Esophagus squamous epithelium (tissue), 5 donors: ENCODE data around the gene CSF1R. TPM values are rescaled to one million over a fixed set of nuclear protein-coding genes. Genes with fewer than 3 reads are reported as not detected.
"Not testable (repeated sequence)": the region's sequence is repeated elsewhere in the genome, so short reads cannot be mapped to it uniquely, and the experiment has no call there.

Experiments
- DNase-seq: peaks from one replicate; lab custom pipeline; 2025; lab: John Stamatoyannopoulos, UW
- H3K27ac ChIP-seq, 4 donors: fragments of 200-600 bp; sonication (generic); one replicate each; pipeline ENCODE4 v1.5.1; 2016 to 2019; ENCODE audit warnings: mild to moderate bottlenecking in 1 of 4
- H3K27me3 ChIP-seq, 4 donors: fragments of 200-600 bp; sonication (generic); 1 replicate in 3 of 4; 2 replicates in 1 of 4; pipeline versions ENCODE4 v1.5.1 to v1.6.0; 2017 to 2021; ENCODE audit warnings: antibody characterized with exemption in 1 of 4
- H3K36me3 ChIP-seq, 3 donors: fragments of 200-600 bp; sonication (generic); one replicate each; pipeline ENCODE4 v1.5.1; 2016 to 2019
- H3K4me1 ChIP-seq, 3 donors: fragments of 200-600 bp; sonication (generic); one replicate each; pipeline ENCODE4 v1.5.1; 2017 to 2019
- H3K4me3 ChIP-seq, 4 donors: fragments of 200-600 bp; sonication (generic); 1 replicate in 3 of 4; 2 replicates in 1 of 4; pipeline ENCODE4 v1.5.1; 2016 to 2019; ENCODE audit warnings: mild to moderate bottlenecking in 2 of 4, moderate library complexity in 1 of 4
- H3K9me3 ChIP-seq, 3 donors: fragments of 200-600 bp; sonication (generic); one replicate each; pipeline ENCODE4 v1.5.1; 2016 to 2019
- POLR2A ChIP-seq, 4 donors: fragments of 450-650 bp; IDR thresholded peaks; one replicate each; pipeline ENCODE4 v1.6.1; 2017; ENCODE audit warnings: antibody characterized with exemption in 4 of 4, mild to moderate bottlenecking in 4 of 4, moderate library complexity in 3 of 4
- WGBS, 2 donors: methylation state at CpG; one replicate each; pipeline ENCODE4 v1.1.5; 2018; 5-methylcytosine and 5-hydroxymethylcytosine counted together
- intact Hi-C: fragments of 100-400 bp; cut with DNase I; formaldehyde crosslinking; loops from one replicate; pipeline ENCODE4 v1.15.0; 2022
- total RNA-seq, 4 donors: library from RNA; depleted of rRNA; stranded (reverse); fragments of >200 nt; gene quantifications; one replicate each; pipeline ENCODE4 v1.1.0, GENCODE V29; 2016
- TF ChIP-seq, protein P1 (sequence below), 6 experiments: fragments of 450-650 bp in 4 of 6; fragments of 200-600 bp in 2 of 6; sonication (generic) in 2 of 6; IDR thresholded peaks; one replicate each; pipeline ENCODE4 v1.5.1; 2016 to 2019; ENCODE audit warnings: antibody characterized with exemption in 6 of 6, mild to moderate bottlenecking in 4 of 6, moderate library complexity in 4 of 6
- donor health status: DM: yes; HTN: yes; CAD: no.

The CSF1R gene
- total RNA-seq, 4 donors from 2014 or later = 4.3 to 38.7 (median 15.1) TPM

DNA sequence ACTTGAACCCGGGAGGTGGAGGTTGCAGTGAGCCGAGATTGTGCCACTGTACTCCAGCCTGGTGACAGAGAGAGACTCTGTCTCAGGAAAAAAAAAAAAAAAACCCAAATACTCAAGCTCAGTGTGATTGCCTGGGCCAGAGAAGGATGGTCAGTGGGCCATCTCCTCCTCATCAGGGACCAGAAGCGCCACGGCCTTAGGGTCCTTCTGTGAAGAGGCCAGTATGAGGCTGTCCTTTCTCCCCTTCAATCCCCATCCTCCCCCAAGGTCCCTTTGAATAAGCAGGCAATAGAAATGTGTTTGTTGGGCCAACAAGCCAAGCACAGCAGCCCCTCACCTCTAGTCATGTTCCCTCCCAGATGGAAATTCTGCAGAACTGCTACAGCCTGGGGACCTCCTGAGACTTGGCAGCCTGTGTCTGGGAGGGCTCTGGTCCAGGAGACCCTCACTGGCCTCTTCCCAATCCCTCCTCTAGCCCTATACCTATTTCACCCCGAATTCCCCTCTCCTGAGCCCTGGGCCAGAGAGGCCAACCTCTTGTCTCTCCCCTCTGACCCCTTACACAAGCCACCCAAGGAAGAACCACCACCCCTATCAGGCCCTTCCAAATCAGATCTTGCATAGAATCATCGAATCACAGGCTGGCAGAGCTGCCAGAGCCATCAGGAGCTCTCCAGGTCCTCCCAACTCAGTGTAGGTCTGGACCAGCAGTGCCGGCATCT lies 1.0 kb downstream of the CSF1R start:
- intact Hi-C loops = no loop called here
- peak overlapping the region in 3 of 4 donors; percentile 11 to 52 (median 37) for H3K4me3 ChIP-seq
- peak overlapping the region in 2 of 4 donors; percentile 25 to 57 for H3K27ac ChIP-seq
- peaks cover 0 to 61% (median 0%) of the 10 kb centered on the region in 4 donors for H3K27me3 ChIP-seq
- DNase-seq = no peak
- TF ChIP-seq, protein P1, sequence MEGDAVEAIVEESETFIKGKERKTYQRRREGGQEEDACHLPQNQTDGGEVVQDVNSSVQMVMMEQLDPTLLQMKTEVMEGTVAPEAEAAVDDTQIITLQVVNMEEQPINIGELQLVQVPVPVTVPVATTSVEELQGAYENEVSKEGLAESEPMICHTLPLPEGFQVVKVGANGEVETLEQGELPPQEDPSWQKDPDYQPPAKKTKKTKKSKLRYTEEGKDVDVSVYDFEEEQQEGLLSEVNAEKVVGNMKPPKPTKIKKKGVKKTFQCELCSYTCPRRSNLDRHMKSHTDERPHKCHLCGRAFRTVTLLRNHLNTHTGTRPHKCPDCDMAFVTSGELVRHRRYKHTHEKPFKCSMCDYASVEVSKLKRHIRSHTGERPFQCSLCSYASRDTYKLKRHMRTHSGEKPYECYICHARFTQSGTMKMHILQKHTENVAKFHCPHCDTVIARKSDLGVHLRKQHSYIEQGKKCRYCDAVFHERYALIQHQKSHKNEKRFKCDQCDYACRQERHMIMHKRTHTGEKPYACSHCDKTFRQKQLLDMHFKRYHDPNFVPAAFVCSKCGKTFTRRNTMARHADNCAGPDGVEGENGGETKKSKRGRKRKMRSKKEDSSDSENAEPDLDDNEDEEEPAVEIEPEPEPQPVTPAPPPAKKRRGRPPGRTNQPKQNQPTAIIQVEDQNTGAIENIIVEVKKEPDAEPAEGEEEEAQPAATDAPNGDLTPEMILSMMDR (IDR thresholded peaks at IDR 0.05) = no peak
- no peak for TF ChIP-seq POLR2A (IDR thresholded peaks at IDR 0.05)
- H3K4me1 ChIP-seq = peaks cover 0 to 5% (median 0%) of the 10 kb centered on the region in 3 donors
- H3K9me3 ChIP-seq = no peaks in the 10 kb centered on the region
- 64 to 81% methylated on average over 6 of the region's 7 CpGs for WGBS, 2 donors
- no peaks in the 10 kb centered on the region for H3K36me3 ChIP-seq

DNA sequence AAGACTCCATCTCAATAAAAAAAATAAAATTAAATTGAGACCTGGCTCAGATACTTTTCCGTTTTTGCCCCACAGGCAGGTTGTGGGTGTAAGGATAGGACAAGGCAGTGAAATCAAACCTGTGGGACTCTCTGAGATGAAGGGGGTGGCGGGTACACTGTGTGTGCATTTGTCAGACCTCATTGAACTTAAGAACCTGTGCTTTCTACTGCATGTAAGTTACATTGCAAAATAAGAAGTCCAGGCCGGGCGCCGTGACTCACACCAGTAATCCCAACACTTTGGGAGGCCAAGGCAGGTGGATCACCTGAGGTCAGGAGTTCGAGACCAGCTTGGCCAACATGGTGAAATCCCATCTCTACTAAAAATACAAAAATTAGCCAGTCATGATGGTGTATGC lies 1.6 kb downstream of the CSF1R start:
- DNase-seq, H3K36me3 ChIP-seq, H3K9me3 ChIP-seq, intact Hi-C loops, H3K27ac ChIP-seq, H3K4me1 ChIP-seq: not testable (repeated sequence)
- H3K27me3 ChIP-seq = peaks cover 0 to 58% (median 0%) of the 10 kb centered on the region in 4 donors
- 69 to 77% methylated on average over 5 to 6 of the region's 6 CpGs for WGBS, 2 donors
- peak overlapping the region in 2 of 4 donors; percentile 37 to 52 for H3K4me3 ChIP-seq

DNA sequence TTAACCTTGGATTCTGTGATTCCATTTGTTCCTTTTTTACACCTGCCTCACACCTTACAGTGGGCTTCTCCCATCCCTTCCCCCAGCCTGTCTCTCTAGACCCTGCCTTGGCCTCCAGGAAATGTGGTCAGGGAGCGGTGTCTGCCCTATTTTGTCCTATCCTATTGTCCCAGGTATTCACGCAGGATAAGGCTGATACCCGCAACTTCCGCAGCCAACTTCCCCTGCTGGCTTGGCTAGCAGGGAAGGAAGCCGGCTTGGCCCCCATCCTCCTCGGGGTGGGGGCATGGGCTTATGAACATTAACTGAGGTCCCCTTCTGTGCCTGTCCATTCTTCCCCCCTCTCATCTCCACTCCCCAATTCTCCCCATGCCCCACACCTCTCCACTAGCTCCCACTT lies 3.5 kb downstream of the CSF1R start:
- Histone ChIP-seq H3K27me3 (peaks cover 0 to 40% (median 0%) of the 10 kb centered on the region in 4 donors), H3K9me3 (no peaks in the 10 kb centered on the region), H3K27ac (peak overlapping the region in 2 of 4 donors; percentile 42 to 54), H3K4me3 (peak overlapping the region in 2 of 4 donors; percentile 7 to 33), H3K4me1 (peaks cover 0 to 5% (median 0%) of the 10 kb centered on the region in 3 donors), H3K36me3 (no peaks in the 10 kb centered on the region)
- DNase-seq = no peak
- WGBS, 2 donors = 47 to 64% methylated on average over 6 of the region's 6 CpGs
- TF ChIP-seq, protein P1 (IDR thresholded peaks at IDR 0.05) = no peak
- TF ChIP-seq POLR2A (IDR thresholded peaks at IDR 0.05) = no peak
- intact Hi-C loops = no loop called here

DNA sequence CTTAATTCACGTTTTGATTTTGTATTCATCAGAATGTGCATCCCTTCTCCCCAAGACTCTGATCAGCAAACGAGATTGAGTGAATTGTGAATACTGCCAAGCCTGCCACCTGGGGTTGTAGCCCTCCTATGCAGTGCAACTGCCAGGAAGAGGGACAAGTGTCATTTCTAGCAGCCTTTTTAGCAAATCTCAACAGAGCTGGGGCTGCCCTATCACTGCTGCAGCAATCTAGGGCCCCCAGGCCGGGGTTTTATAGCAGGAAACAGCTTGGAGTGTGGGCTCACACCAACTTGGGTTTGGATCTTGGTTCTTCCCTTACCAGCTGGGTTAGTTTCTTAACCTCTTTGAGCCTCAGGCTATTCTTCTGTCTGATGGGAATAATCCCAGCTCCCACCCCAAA lies 4.0 kb downstream of the CSF1R start:
- Histone ChIP-seq H3K36me3 (no peaks in the 10 kb centered on the region), H3K9me3 (no peaks in the 10 kb centered on the region), H3K27ac (peak overlapping the region in 2 of 4 donors; percentile 42 to 54), H3K4me1 (peaks cover 0 to 5% (median 0%) of the 10 kb centered on the region in 3 donors), H3K4me3 (peak overlapping the region in 2 of 4 donors; percentile 7 to 33), H3K27me3 (peaks cover 0 to 40% (median 0%) of the 10 kb centered on the region in 4 donors)
- no peak for DNase-seq
- WGBS, 2 donors = 30 to 62% methylated on average over 3 of the region's 3 CpGs
- intact Hi-C loops = no loop called here
- TF ChIP-seq, protein P1 (IDR thresholded peaks at IDR 0.05) = no peak
- TF ChIP-seq POLR2A (IDR thresholded peaks at IDR 0.05) = no peak

DNA sequence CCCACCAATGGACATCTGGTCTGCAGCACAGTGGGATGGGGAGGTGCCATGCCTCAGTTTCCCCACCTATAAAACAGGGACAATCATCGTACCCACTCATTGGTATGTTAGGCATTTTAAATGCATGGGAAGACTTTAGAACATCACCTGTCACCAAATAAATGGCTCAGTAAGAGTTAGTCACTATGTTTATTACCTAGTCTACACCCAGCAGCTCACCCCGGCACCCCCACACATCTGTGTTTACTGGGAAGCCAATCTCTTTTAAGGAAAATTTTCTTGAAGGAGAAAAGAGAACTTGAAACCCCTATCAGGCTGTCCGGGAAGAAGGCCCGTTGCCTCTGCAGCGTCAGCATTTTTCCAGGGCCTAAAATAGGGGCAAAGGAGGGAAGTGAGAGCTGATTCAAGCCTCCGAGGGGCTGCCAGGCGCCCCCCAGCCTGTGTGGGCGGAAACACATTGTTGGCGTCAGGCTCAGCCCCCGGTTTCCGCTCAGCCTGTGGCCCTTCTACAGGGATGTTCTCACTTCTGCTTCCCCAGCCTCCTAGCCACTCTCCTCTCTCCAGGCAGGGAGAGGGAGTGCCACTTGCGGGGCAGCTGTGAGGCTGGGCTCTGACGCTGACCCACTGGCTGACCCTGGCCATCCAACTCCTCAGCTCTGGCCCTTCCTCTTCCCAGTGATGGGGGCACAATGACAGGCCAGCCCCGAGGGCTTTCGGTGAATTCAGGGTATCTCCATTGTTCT lies 4.6 kb downstream of the CSF1R start:
- TF ChIP-seq POLR2A (IDR thresholded peaks at IDR 0.05) = peak in 2 of 4 donors; percentile 15 to 48
- TF ChIP-seq, protein P1 (IDR thresholded peaks at IDR 0.05) = no peak
- Histone ChIP-seq H3K27ac (peak overlapping the region in 1 of 4 donors; percentile 42), H3K9me3 (no peaks in the 10 kb centered on the region), H3K4me1 (peaks cover 0 to 5% (median 0%) of the 10 kb centered on the region in 3 donors), H3K27me3 (peaks cover 0 to 34% (median 0%) of the 10 kb centered on the region in 4 donors), H3K4me3 (peak overlapping the region in 1 of 4 donors; percentile 7), H3K36me3 (no peaks in the 10 kb centered on the region)
- 25 to 30% methylated on average over 5 to 14 of the region's 15 CpGs for WGBS, 2 donors
- intact Hi-C loops = no loop called here
- no peak for DNase-seq
